Body of pancreas (tissue), 4 donors: Measurements from ENCODE around the gene KCNQ5. TPM values are rescaled to one million over a fixed set of nuclear protein-coding genes. Genes with fewer than 3 reads are reported as not detected.
A peak's percentile ranks its signal among the peaks of the same experiment; 100 is the strongest.

Experiments used
- ATAC-seq: fragments of 150-250 bp; one replicate; pipeline ENCODE4 v1.9.1; 2016
- DNase-seq, 4 donors: peaks; one replicate each; pipeline ENCODE4 v3.0.0-alpha.2; 2019
- H3K27ac ChIP-seq, 4 donors: fragments of 200-600 bp; sonication (generic); 1 replicate in 3 of 4; 2 replicates in 1 of 4; pipeline versions ENCODE4 v1.5.1 to v1.6.1; 2016 to 2019; ENCODE audit warnings: mild to moderate bottlenecking in 1 of 4, mixed read lengths in 1 of 4, moderate library complexity in 1 of 4
- H3K27me3 ChIP-seq, 2 donors: fragments of 200-600 bp; sonication (generic); one replicate each; pipeline ENCODE4 v1.6.0; 2016; ENCODE audit warnings: mild to moderate bottlenecking in 1 of 2
- H3K36me3 ChIP-seq, 2 donors: fragments of 200-600 bp; sonication (generic); replicated peaks in 1 of 2; 2 replicates each; pipeline ENCODE4 v1.5.1; 2016; ENCODE audit warnings: low read depth in 2 of 2; ENCODE audit not compliant: insufficient read depth in 1 of 2
- H3K4me1 ChIP-seq: fragments of 200-600 bp; sonication (generic); one replicate; pipeline ENCODE4 v1.6.0; 2016
- H3K4me3 ChIP-seq, 2 donors: fragments of 200-600 bp; sonication (generic); 1 replicate in 1 of 2; 2 replicates in 1 of 2; pipeline ENCODE4 v1.5.1; 2016 to 2019
- H3K9me3 ChIP-seq, 3 donors: fragments of 200-600 bp; sonication (generic); 1 replicate in 2 of 3; 2 replicates in 1 of 3; pipeline ENCODE4 v1.5.1; 2016
- CTCF ChIP-seq, 7 experiments: fragments of 450-650 bp in 4 of 7; fragments of 200-600 bp in 3 of 7; sonication (generic) in 3 of 7; IDR thresholded peaks; one replicate each; pipeline ENCODE4 v1.5.1; 2016 to 2019; ENCODE audit warnings: antibody characterized with exemption in 7 of 7
- POLR2A ChIP-seq, 3 donors: fragments of 450-650 bp; IDR thresholded peaks; one replicate each; pipeline ENCODE4 v1.6.1; 2016; ENCODE audit warnings: antibody characterized with exemption in 3 of 3, mild to moderate bottlenecking in 2 of 3
- WGBS, 2 donors: methylation state at CpG; one replicate each; pipeline ENCODE4 v1.1.5; 2017; 5-methylcytosine and 5-hydroxymethylcytosine counted together
- intact Hi-C: fragments of 100-400 bp; cut with DNase I; formaldehyde crosslinking; loops from one replicate; pipeline ENCODE4 v1.15.1; 2023
- total RNA-seq, 2 donors: library from RNA; depleted of rRNA; stranded (reverse); fragments of >200 nt; gene quantifications; one replicate each; pipeline ENCODE4 v1.1.0, GENCODE V29; 2016

KCNQ5 gene
- total RNA-seq, 2 donors from 2014 or later = 1.0 to 1.6 TPM

DNA sequence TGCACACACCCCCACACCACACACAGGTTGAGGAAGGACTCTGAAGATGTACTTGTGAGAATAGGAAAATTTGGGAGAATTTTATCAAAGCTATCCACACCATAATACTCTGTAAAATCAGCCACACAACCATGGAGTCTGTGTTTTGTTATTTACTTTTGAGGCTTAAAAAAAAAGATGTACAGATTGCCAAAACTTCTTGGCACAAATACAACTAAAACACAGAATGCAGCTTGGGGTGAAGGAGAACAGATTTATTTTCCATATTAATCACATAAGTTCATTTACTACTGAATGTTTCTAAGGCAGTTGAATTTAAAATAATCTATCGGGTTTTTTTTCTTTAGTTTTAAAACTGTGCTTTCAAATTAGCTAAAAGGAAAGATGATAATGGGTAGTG is 32.8 kb upstream of the KCNQ5 start:
- 23 to 35% methylated on average over 1 of the region's 1 CpG for WGBS, 2 donors
- Histone ChIP-seq H3K27me3 (no peaks in the 10 kb centered on the region), H3K27ac (no peak overlapping the region), H3K4me3 (no peak overlapping the region), H3K4me1 (no peaks in the 10 kb centered on the region), H3K36me3 (no peaks in the 10 kb centered on the region), H3K9me3 (no peaks in the 10 kb centered on the region)
- intact Hi-C loops = no loop called here
- TF ChIP-seq CTCF (IDR thresholded peaks at IDR 0.05) = no peak
- TF ChIP-seq POLR2A (IDR thresholded peaks at IDR 0.05) = no peak
- ATAC-seq (no peak), DNase-seq (no peak)

GRCh38 chr6:72595812-72596211 is 26.1 kb upstream of the KCNQ5 start:
- no peak for DNase-seq
- Histone ChIP-seq H3K27ac (no peak overlapping the region), H3K36me3 (no peaks in the 10 kb centered on the region), H3K4me1 (no peaks in the 10 kb centered on the region), H3K4me3 (no peak overlapping the region), H3K9me3 (no peaks in the 10 kb centered on the region), H3K27me3 (no peaks in the 10 kb centered on the region)
- 71 to 76% methylated on average over 3 of the region's 3 CpGs for WGBS, 2 donors
- TF ChIP-seq POLR2A (IDR thresholded peaks at IDR 0.05) = no peak
- no peak for TF ChIP-seq CTCF (IDR thresholded peaks at IDR 0.05)
- no peak for ATAC-seq
- intact Hi-C loops = no loop called here

- no peak overlapping the region for H3K4me3 ChIP-seq
- no peak overlapping the region for H3K27ac ChIP-seq
- TF ChIP-seq CTCF (IDR thresholded peaks at IDR 0.05) (peak; percentile 12 to 60 (median 47)), POLR2A (IDR thresholded peaks at IDR 0.05) (no peak)
- no peaks in the 10 kb centered on the region for H3K27me3 ChIP-seq
- WGBS, 2 donors = 27 to 31% methylated on average over 3 of the region's 3 CpGs
- H3K9me3 ChIP-seq = no peaks in the 10 kb centered on the region
- ATAC-seq (no peak), DNase-seq (no peak)
- intact Hi-C loops = no loop called here
- H3K4me1 ChIP-seq = peaks cover 18% of the 10 kb centered on the region
- no peaks in the 10 kb centered on the region for H3K36me3 ChIP-seq
Observed at GRCh38 chr6:72616406-72617015, 5.4 kb upstream of the KCNQ5 start.

- DNase-seq (no peak), ATAC-seq (no peak)
- intact Hi-C loops = no loop called here
- H3K4me1 ChIP-seq = peaks cover 30% of the 10 kb centered on the region
- H3K27me3 ChIP-seq = no peaks in the 10 kb centered on the region
- TF ChIP-seq POLR2A (IDR thresholded peaks at IDR 0.05) (no peak), CTCF (IDR thresholded peaks at IDR 0.05) (no peak)
- no peaks in the 10 kb centered on the region for H3K36me3 ChIP-seq
- H3K9me3 ChIP-seq = no peaks in the 10 kb centered on the region
- 73 to 80% methylated on average over 3 of the region's 3 CpGs for WGBS, 2 donors
- H3K4me3 ChIP-seq = no peak overlapping the region
- H3K27ac ChIP-seq = no peak overlapping the region
Observed at GRCh38 chr6:72617721-72618120, 4.1 kb upstream of the KCNQ5 start.
